Pancreas (tissue), 10 donors: Measurements from ENCODE around the gene ERN1. TPM values are rescaled to one million over a fixed set of nuclear protein-coding genes. Genes with fewer than 3 reads are reported as not detected.
"Not testable (repeated sequence)": the region's sequence is repeated elsewhere in the genome, so short reads cannot be mapped to it uniquely, and the experiment has no call there.

Experiments used
- ATAC-seq, 4 donors: fragments of 200-7000 bp; cut with Tn5 transposase; one replicate each; pipeline versions ENCODE4 v1.8.0 to v1.9.1; 2020; ENCODE audit warnings: mild to moderate bottlenecking in 4 of 4, moderate library complexity in 4 of 4
- DNase-seq, 6 donors: peaks; one replicate each; pipeline ENCODE4 v3.0.0-alpha.2; 2020
- FAIRE-seq: peaks from 2 replicates; lab custom pipeline; 2012; peaks lifted over from hg19 to GRCh38; lab: Jason Lieb, UNC
- H3K27ac ChIP-seq, 4 donors: fragments of 200-600 bp; sonication (generic); 1 replicate in 3 of 4; 2 replicates in 1 of 4; pipeline versions ENCODE4 v1.5.0 to v1.8.0; 2020
- H3K27me3 ChIP-seq, 4 donors: fragments of 200-600 bp; one replicate each; pipeline ENCODE4 v1.8.0; 2021
- H3K36me3 ChIP-seq, 3 donors: fragments of 200-600 bp; sonication (generic) in 1 of 3; one replicate each; pipeline versions ENCODE4 v1.5.0 to v1.8.0; 2020 to 2021
- H3K4me1 ChIP-seq, 3 donors: fragments of 200-600 bp; one replicate each; pipeline ENCODE4 v1.8.0; 2021
- H3K4me3 ChIP-seq, 4 donors: fragments of 200-600 bp; sonication (generic) in 2 of 4; one replicate each; pipeline versions ENCODE4 v1.5.0 to v1.8.0; 2020 to 2021
- H3K9me3 ChIP-seq, 4 donors: fragments of 200-600 bp; one replicate each; pipeline ENCODE4 v1.8.0; 2021
- CTCF ChIP-seq, 4 donors: fragments of 200-600 bp; sonication (generic) in 3 of 4; IDR thresholded peaks; one replicate each; pipeline versions ENCODE4 v1.5.0 to v1.8.0; 2021; ENCODE audit warnings: antibody characterized with exemption in 4 of 4
- WGBS, 2 donors: extraction: QIAGEN DNeasy Blood & Tissue Kit; methylation state at CpG; one replicate each; pipeline ENCODE4 v1.1.7; 2013; 5-methylcytosine and 5-hydroxymethylcytosine counted together
- intact Hi-C, 3 donors: fragments of 100-400 bp; cut with DNase I; formaldehyde crosslinking; loops; one replicate each; pipeline versions ENCODE4 v1.11.1 to v1.14.2; 2022
- polyA plus RNA-seq, 2 donors: library from polyadenylated mRNA; stranded (reverse); fragments of 200-250 nt; gene quantifications; one replicate each; pipeline ENCODE4 v1.2.3, GENCODE V29; 2013
- total RNA-seq, 6 donors: library from RNA; stranded (reverse); fragmentation: NEBNext Ultra II Directional in 4 of 6; extraction: Animal tissue kit (Norgen Biotek cat#: 25700) in 4 of 6; gene quantifications; one replicate each; pipeline versions ENCODE4 v1.2.1 to v1.2.4, GENCODE V29; 2021 to 2023
- donor health status: healthy with polysubstance abuse.
- donor health status: DM: no; HTN: no; CAD: no; lungs with moderate emphysema.
- donor health status: DM: no; HTN: no; CAD: no.
- donor health status: control.
- donor health status: control.
- donor health status: Bipolar disorder and iron deficiency.
- donor health status: DM: yes; HTN: yes; CAD: no.
- donor health status: DM: no; HTN: no; CAD: no.
- donor health status: DM: no; HTN: no; CAD: no.
- donor health status: DM: yes; HTN: yes; CAD: no.

Gene ERN1
- total and polyA plus RNA-seq, 8 donors, result 10.4 to 151 (median 39.1) TPM

GRCh38 chr17:64008346-64008745 lies 121.6 kb downstream of the ERN1 start:
- H3K9me3 ChIP-seq, result no peaks in the 10 kb centered on the region
- no peak for TF ChIP-seq CTCF (IDR thresholded peaks at IDR 0.05)
- DNase-seq (peak in 1 of 6 donors; percentile 9), FAIRE-seq (no peak), ATAC-seq (no peak)
- intact Hi-C loops, result no loop called here
- 74 to 76% methylated on average over 5 of the region's 5 CpGs for WGBS, 2 donors
- no peaks in the 10 kb centered on the region for H3K36me3 ChIP-seq
- no peaks in the 10 kb centered on the region for H3K4me1 ChIP-seq
- H3K27me3 ChIP-seq, result no peaks in the 10 kb centered on the region
- H3K4me3 ChIP-seq, result no peak overlapping the region
- no peak overlapping the region for H3K27ac ChIP-seq

GRCh38 chr17:64007838-64008282 lies 122.1 kb downstream of the ERN1 start:
- WGBS, 2 donors, result 80 to 85% methylated on average over 5 of the region's 5 CpGs

GRCh38 chr17:64007089-64007837 lies 122.7 kb downstream of the ERN1 start:
- intact Hi-C loops, H3K9me3 ChIP-seq, H3K36me3 ChIP-seq, ATAC-seq, FAIRE-seq, H3K4me1 ChIP-seq, H3K4me3 ChIP-seq, H3K27me3 ChIP-seq, H3K27ac ChIP-seq: not testable (repeated sequence)
- peak in 1 of 6 donors; percentile 13 for DNase-seq
- 91 to 94% methylated on average over 5 of the region's 5 CpGs for WGBS, 2 donors

More at GRCh38 chr17:64007838-64008282, 122.1 kb downstream of the ERN1 start:
- H3K36me3 ChIP-seq, result no peaks in the 10 kb centered on the region
- DNase-seq (peak in 2 of 6 donors; percentile 14 to 30), FAIRE-seq (no peak), ATAC-seq (peak in 1 of 4 donors; percentile 57)
- TF ChIP-seq CTCF (IDR thresholded peaks at IDR 0.05), result no peak
- intact Hi-C loops, result no loop called here
- H3K4me1 ChIP-seq, result no peaks in the 10 kb centered on the region
- no peaks in the 10 kb centered on the region for H3K9me3 ChIP-seq
- no peak overlapping the region for H3K4me3 ChIP-seq
- no peak overlapping the region for H3K27ac ChIP-seq
- H3K27me3 ChIP-seq, result no peaks in the 10 kb centered on the region

- Histone ChIP-seq H3K27ac (no peak overlapping the region), H3K4me1 (no peaks in the 10 kb centered on the region), H3K27me3 (no peaks in the 10 kb centered on the region), H3K36me3 (no peaks in the 10 kb centered on the region), H3K4me3 (no peak overlapping the region), H3K9me3 (no peaks in the 10 kb centered on the region)
- DNase-seq, result peak in 2 of 6 donors; percentile 14 to 21
- peak in 2 of 4 donors; percentile 10 to 29 for ATAC-seq
- TF ChIP-seq CTCF (IDR thresholded peaks at IDR 0.05), result no peak
- WGBS, 2 donors, result 83 to 87% methylated on average over 13 of the region's 13 CpGs
- no peak for FAIRE-seq
- intact Hi-C loops, result no loop called here
Measured at GRCh38 chr17:64006361-64007088, 123.4 kb downstream of the ERN1 start.

- TF ChIP-seq CTCF (IDR thresholded peaks at IDR 0.05), result no peak
Measured at GRCh38 chr17:64005734-64006167, 124.2 kb downstream of the ERN1 start.

More at GRCh38 chr17:64005734-64006167, 124.2 kb downstream of the ERN1 start:
- DNase-seq (peak in 2 of 6 donors; percentile 18 to 62), ATAC-seq (peak; percentile 15 to 70 (median 51)), FAIRE-seq (no peak)
- 51 to 59% methylated on average over 6 of the region's 6 CpGs for WGBS, 2 donors
- no peak overlapping the region for H3K4me3 ChIP-seq
- H3K27me3 ChIP-seq, result no peaks in the 10 kb centered on the region
- no peaks in the 10 kb centered on the region for H3K9me3 ChIP-seq
- no peak overlapping the region for H3K27ac ChIP-seq
- H3K36me3 ChIP-seq, result no peaks in the 10 kb centered on the region
- intact Hi-C loops, result no loop called here
- no peaks in the 10 kb centered on the region for H3K4me1 ChIP-seq
